ENCODE results near the gene SLCO1B1. TPM values are rescaled to one million over a fixed set of nuclear protein-coding genes. Genes with fewer than 3 reads are reported as not detected.
A peak's percentile ranks its signal among the peaks of the same experiment; 100 is the strongest.

The SLCO1B1 gene
- total and polyA plus RNA-seq, 2 donors (not counting 3 experiments of a cell fraction or from before 2014, with no cell fraction given), result not detected

DNA sequence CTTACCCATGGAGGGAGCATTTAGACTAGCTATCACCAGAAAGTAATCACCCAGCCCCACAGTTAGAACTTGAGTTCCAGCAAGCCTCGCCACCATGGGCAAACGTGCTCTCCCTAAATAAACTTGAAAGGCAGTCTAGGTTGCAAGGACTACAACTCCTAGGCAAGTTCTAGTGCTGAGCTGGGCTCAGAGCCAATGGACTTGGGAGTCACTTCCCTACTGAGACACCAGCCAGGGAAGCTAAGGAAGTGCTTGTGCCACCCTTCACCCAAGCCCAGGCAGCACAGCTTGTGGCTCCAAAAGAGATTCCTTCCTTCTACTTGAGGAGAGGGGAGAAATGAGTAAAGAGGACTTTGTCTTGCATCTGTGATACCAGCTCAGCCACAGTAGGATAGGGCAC, 145.8 kb downstream of the SLCO1B1 start:
- BruUV-seq (replicated peaks), result no TSS peak
- H3K9ac ChIP-seq (replicated peaks; ENCODE audit: extremely low read depth, insufficient read depth, low read length), result no peak overlapping the region
- H3K27me3 ChIP-seq (ENCODE audit: control insufficient read depth in 2 of 2, insufficient read depth in 2 of 2, low read length in 2 of 2), result peaks cover 0 to 3% of the 10 kb centered on the region in 2 experiments
- H3K9me1 ChIP-seq (replicated peaks; ENCODE audit: control insufficient read depth, extremely low read depth, insufficient read depth, low read length), result no peaks in the 10 kb centered on the region
- intact Hi-C loops (cut with micrococcal nuclease), result no loop called here
- no peak overlapping the region for H3K4me3 ChIP-seq (replicated peaks in 1 of 3; ENCODE audit: insufficient read depth in 1 of 3, low read depth in 1 of 3, low read length in 3 of 3)
- dilution Hi-C loops (cut with MboI; ENCODE audit: extremely low pct_ligation_motif_present, low sequenced_read_pairs), result no loop called here
- DNase-seq (ENCODE audit: low read depth, low spot score), result peak; percentile 15
- TF ChIP-seq, protein P1, sequence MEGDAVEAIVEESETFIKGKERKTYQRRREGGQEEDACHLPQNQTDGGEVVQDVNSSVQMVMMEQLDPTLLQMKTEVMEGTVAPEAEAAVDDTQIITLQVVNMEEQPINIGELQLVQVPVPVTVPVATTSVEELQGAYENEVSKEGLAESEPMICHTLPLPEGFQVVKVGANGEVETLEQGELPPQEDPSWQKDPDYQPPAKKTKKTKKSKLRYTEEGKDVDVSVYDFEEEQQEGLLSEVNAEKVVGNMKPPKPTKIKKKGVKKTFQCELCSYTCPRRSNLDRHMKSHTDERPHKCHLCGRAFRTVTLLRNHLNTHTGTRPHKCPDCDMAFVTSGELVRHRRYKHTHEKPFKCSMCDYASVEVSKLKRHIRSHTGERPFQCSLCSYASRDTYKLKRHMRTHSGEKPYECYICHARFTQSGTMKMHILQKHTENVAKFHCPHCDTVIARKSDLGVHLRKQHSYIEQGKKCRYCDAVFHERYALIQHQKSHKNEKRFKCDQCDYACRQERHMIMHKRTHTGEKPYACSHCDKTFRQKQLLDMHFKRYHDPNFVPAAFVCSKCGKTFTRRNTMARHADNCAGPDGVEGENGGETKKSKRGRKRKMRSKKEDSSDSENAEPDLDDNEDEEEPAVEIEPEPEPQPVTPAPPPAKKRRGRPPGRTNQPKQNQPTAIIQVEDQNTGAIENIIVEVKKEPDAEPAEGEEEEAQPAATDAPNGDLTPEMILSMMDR (IDR thresholded peaks at IDR 0.05; ENCODE audit: extremely low read depth in 1 of 2, insufficient read depth in 1 of 2, low read depth in 1 of 2, low read length in 2 of 2), result no peak
- no peak for TF ChIP-seq JUN (IDR thresholded peaks at IDR 0.05; ENCODE audit: borderline replicate concordance, insufficient read depth, insufficient read length, low read depth)
- H3K4me2 ChIP-seq (ENCODE audit: insufficient read depth, low read length), result no peak overlapping the region
- no peaks in the 10 kb centered on the region for H3K4me1 ChIP-seq (ENCODE audit: control insufficient read depth, extremely low read depth, insufficient read depth, low read length)
- no peaks in the 10 kb centered on the region for H3K9me3 ChIP-seq (replicated peaks; ENCODE audit: control insufficient read depth, insufficient read depth, low read length)
- H4K20me1 ChIP-seq (replicated peaks; ENCODE audit: control insufficient read depth, extremely low read depth, insufficient read depth, low read length), result no peaks in the 10 kb centered on the region
- H3K79me2 ChIP-seq (ENCODE audit: control insufficient read depth, insufficient read depth, low read length), result no peaks in the 10 kb centered on the region
- no peaks in the 10 kb centered on the region for H3K36me3 ChIP-seq (ENCODE audit: control insufficient read depth in 2 of 2, extremely low read depth in 1 of 2, insufficient read depth in 2 of 2, low read length in 2 of 2)
- ChIA-PET POLR2A (no interaction called here), CTCF (no interaction called here)
- FAIRE-seq, result no peak
- no peak overlapping the region for H2AFZ ChIP-seq (ENCODE audit: low read depth, low read length)
- H3K27ac ChIP-seq (ENCODE audit: insufficient read depth, low read depth, low read length), result no peak overlapping the region

Other genes with a start within 250 kb of the SLCO1B1 start
- gene SLCO1A2, start 203.7 kb downstream of the SLCO1B1 start, total RNA-seq, result not detected in 2 replicates
- gene SLCO1A2, start 203.7 kb downstream of the SLCO1B1 start, polyA plus RNA-seq, result not detected in 2 replicates
- not detected in 2 replicates for gene IAPP, start 241.7 kb downstream of the SLCO1B1 start, total RNA-seq
- not detected in 2 replicates for gene IAPP, start 241.7 kb downstream of the SLCO1B1 start, polyA plus RNA-seq